Measurements from ENCODE around the gene FAM83C. TPM values are rescaled to one million over a fixed set of nuclear protein-coding genes. Genes with fewer than 3 reads are reported as not detected.
"Not testable (repeated sequence)": the region's sequence is repeated elsewhere in the genome, so short reads cannot be mapped to it uniquely, and the experiment has no call there.

Gene FAM83C
- total and polyA plus RNA-seq, 9 donors, result 0.11 to 2.1 TPM; not detected in 7

GRCh38 chr20:35263532-35264341 lies 28.5 kb downstream of the FAM83C start:
- WGBS (ENCODE audit: insufficient coverage), result 67% methylated on average over 7 of the region's 17 CpGs
- Histone ChIP-seq H3K27me3 (ENCODE audit: control insufficient read depth, insufficient read depth, low read length) (no peaks in the 10 kb centered on the region), H3K27ac (ENCODE audit: low read length) (no peak overlapping the region), H3K36me3 (ENCODE audit: control insufficient read depth, insufficient read depth, low read length) (peaks cover 8% of the 10 kb centered on the region), H3K9me3 (replicated peaks; ENCODE audit: control insufficient read depth, low read depth, low read length) (no peaks in the 10 kb centered on the region), H3K4me1 (ENCODE audit: control insufficient read depth, insufficient read depth, low read length) (peaks cover 8% of the 10 kb centered on the region), H3K4me3 (ENCODE audit: low read length) (no peak overlapping the region)
- no peak for DNase-seq

DNA sequence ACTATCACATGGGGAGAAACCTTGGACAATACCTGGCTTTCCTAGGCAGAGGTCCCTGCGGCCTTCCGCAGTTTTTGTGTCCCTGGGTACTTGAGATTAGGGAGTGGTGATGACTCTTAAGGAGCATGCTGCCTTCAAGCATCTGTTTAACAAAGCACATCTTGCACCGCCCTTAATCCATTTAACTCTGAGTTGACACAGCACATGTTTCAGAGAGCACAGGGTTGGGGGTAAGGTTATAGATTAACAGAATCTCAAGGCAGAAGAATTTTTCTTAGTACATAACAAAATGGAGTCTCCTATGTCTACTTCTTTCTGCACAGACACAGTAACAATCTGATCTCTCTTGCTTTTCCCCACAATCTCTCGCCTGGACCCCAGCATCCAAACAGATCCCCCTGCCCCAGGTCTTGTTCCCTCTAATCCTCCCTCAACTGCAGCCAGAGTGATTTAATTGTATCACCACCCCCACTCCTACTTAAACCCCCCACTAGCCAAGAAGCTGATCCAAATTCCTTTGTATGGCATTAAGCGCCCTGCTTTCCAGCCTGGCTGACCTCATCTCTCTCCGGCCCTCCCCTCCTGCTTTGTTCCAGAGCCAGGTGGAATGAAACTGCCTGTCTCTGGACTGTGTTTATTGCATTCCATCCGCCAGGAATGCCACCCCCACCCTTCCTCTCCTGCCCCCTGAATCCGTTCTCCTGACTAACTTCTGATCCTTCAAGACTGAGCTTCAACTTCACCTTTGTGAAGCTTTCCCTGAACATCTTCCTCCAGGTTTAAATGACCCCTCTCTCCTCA lies 29.3 kb downstream of the FAM83C start:
- not testable (repeated sequence) for H3K9me3 ChIP-seq (replicated peaks; ENCODE audit: control insufficient read depth, low read depth, low read length); H3K36me3 ChIP-seq (ENCODE audit: control insufficient read depth, insufficient read depth, low read length); H3K27me3 ChIP-seq (ENCODE audit: control insufficient read depth, insufficient read depth, low read length); H3K4me3 ChIP-seq (ENCODE audit: low read length); H3K4me1 ChIP-seq (ENCODE audit: control insufficient read depth, insufficient read depth, low read length); H3K27ac ChIP-seq (ENCODE audit: low read length)
- 21% methylated on average over 5 of the region's 8 CpGs for WGBS (ENCODE audit: insufficient coverage)
- DNase-seq, result peak; percentile 24

- H3K4me3 ChIP-seq (ENCODE audit: low read length); DNase-seq; H3K4me1 ChIP-seq (ENCODE audit: control insufficient read depth, insufficient read depth, low read length); H3K27ac ChIP-seq (ENCODE audit: low read length); H3K9me3 ChIP-seq (replicated peaks; ENCODE audit: control insufficient read depth, low read depth, low read length); H3K36me3 ChIP-seq (ENCODE audit: control insufficient read depth, insufficient read depth, low read length); H3K27me3 ChIP-seq (ENCODE audit: control insufficient read depth, insufficient read depth, low read length): not testable (repeated sequence)
- WGBS (ENCODE audit: insufficient coverage), result 38% methylated on average over 4 of the region's 10 CpGs
Measured at GRCh38 chr20:35262321-35262720, 29.9 kb downstream of the FAM83C start.

GRCh38 chr20:35260426-35260825 lies 31.8 kb downstream of the FAM83C start:
- DNase-seq, result no peak
- Histone ChIP-seq H3K4me1 (ENCODE audit: control insufficient read depth, insufficient read depth, low read length) (peaks cover 8% of the 10 kb centered on the region), H3K27ac (ENCODE audit: low read length) (no peak overlapping the region), H3K9me3 (replicated peaks; ENCODE audit: control insufficient read depth, low read depth, low read length) (no peaks in the 10 kb centered on the region), H3K4me3 (ENCODE audit: low read length) (no peak overlapping the region), H3K36me3 (ENCODE audit: control insufficient read depth, insufficient read depth, low read length) (no peaks in the 10 kb centered on the region), H3K27me3 (ENCODE audit: control insufficient read depth, insufficient read depth, low read length) (no peaks in the 10 kb centered on the region)
- WGBS (ENCODE audit: insufficient coverage), result 66% methylated on average over 3 of the region's 6 CpGs

GRCh38 chr20:35257175-35257909 lies 34.9 kb downstream of the FAM83C start:
- 93% methylated on average over 3 of the region's 8 CpGs for WGBS (ENCODE audit: insufficient coverage)
- H3K27ac ChIP-seq (ENCODE audit: low read length), result no peak overlapping the region
- H3K4me1 ChIP-seq (ENCODE audit: control insufficient read depth, insufficient read depth, low read length), result no peaks in the 10 kb centered on the region

DNA sequence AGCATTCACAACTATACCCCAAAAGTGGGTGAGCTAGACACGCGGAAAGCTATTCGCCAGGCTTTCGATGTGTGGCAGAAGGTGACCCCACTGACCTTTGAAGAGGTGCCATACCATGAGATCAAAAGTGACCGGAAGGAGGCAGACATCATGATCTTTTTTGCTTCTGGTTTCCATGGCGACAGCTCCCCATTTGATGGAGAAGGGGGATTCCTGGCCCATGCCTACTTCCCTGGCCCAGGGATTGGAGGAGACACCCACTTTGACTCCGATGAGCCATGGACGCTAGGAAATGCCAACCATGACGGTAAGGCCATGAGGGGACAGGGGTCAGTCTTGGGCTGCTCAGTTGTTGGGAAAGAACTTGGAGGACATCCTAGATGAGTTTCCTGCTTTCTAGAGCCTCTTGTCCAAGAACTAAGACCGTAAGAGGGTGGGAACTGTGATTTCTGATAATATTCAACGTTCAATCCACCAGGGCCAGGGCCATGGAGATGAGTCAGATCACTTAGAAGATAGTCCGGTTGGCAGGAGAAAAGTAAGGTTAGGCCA lies 37.7 kb downstream of the FAM83C start:
- no peak for DNase-seq
- no peaks in the 10 kb centered on the region for H3K36me3 ChIP-seq (ENCODE audit: control insufficient read depth, insufficient read depth, low read length)
- no peak overlapping the region for H3K27ac ChIP-seq (ENCODE audit: low read length)
- H3K4me3 ChIP-seq (ENCODE audit: low read length), result no peak overlapping the region
- no peaks in the 10 kb centered on the region for H3K4me1 ChIP-seq (ENCODE audit: control insufficient read depth, insufficient read depth, low read length)
- H3K9me3 ChIP-seq (replicated peaks; ENCODE audit: control insufficient read depth, low read depth, low read length), result no peaks in the 10 kb centered on the region
- WGBS (ENCODE audit: insufficient coverage), result 94% methylated on average over 11 of the region's 12 CpGs
- H3K27me3 ChIP-seq (ENCODE audit: control insufficient read depth, insufficient read depth, low read length), result no peaks in the 10 kb centered on the region

More at GRCh38 chr20:35257175-35257909, 34.9 kb downstream of the FAM83C start:
- no peaks in the 10 kb centered on the region for H3K9me3 ChIP-seq (replicated peaks; ENCODE audit: control insufficient read depth, low read depth, low read length)
- no peaks in the 10 kb centered on the region for H3K36me3 ChIP-seq (ENCODE audit: control insufficient read depth, insufficient read depth, low read length)
- no peaks in the 10 kb centered on the region for H3K27me3 ChIP-seq (ENCODE audit: control insufficient read depth, insufficient read depth, low read length)
- DNase-seq, result no peak
- H3K4me3 ChIP-seq (ENCODE audit: low read length), result no peak overlapping the region

DNA sequence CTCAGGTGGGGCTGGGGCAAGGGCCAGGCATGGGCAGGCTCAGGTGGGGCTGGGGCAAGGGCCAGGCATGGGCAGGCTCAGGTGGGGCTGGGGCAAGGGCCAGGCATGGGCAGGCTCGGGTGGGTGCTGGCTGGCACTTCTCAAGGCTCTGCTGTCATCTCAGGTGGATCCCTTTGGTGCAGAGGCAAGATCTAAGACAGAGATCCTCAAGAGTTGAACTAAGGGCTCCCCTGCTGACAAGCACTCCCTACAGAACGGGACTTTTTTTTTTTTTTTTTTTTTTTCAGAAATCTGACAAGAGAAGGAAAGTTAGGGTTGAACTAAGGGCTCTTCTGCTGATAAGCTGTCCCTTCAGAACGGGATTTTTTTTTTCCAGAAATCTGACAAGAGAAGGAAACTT lies 39.2 kb downstream of the FAM83C start:
- Histone ChIP-seq H3K9me3 (replicated peaks; ENCODE audit: control insufficient read depth, low read depth, low read length) (no peaks in the 10 kb centered on the region), H3K36me3 (ENCODE audit: control insufficient read depth, insufficient read depth, low read length) (no peaks in the 10 kb centered on the region), H3K27ac (ENCODE audit: low read length) (no peak overlapping the region), H3K4me1 (ENCODE audit: control insufficient read depth, insufficient read depth, low read length) (no peaks in the 10 kb centered on the region), H3K4me3 (ENCODE audit: low read length) (no peak overlapping the region), H3K27me3 (ENCODE audit: control insufficient read depth, insufficient read depth, low read length) (no peaks in the 10 kb centered on the region)
- WGBS (ENCODE audit: insufficient coverage), result 86% methylated on average over 2 of the region's 3 CpGs
- no peak for DNase-seq

- not testable (repeated sequence) for H3K9me3 ChIP-seq (replicated peaks; ENCODE audit: control insufficient read depth, low read depth, low read length); DNase-seq; H3K4me3 ChIP-seq (ENCODE audit: low read length); H3K36me3 ChIP-seq (ENCODE audit: control insufficient read depth, insufficient read depth, low read length); H3K27me3 ChIP-seq (ENCODE audit: control insufficient read depth, insufficient read depth, low read length); H3K4me1 ChIP-seq (ENCODE audit: control insufficient read depth, insufficient read depth, low read length); H3K27ac ChIP-seq (ENCODE audit: low read length)
- 94% methylated on average over 1 of the region's 2 CpGs for WGBS (ENCODE audit: insufficient coverage)
Measured at GRCh38 chr20:35252598-35252997, 39.6 kb downstream of the FAM83C start.

DNA sequence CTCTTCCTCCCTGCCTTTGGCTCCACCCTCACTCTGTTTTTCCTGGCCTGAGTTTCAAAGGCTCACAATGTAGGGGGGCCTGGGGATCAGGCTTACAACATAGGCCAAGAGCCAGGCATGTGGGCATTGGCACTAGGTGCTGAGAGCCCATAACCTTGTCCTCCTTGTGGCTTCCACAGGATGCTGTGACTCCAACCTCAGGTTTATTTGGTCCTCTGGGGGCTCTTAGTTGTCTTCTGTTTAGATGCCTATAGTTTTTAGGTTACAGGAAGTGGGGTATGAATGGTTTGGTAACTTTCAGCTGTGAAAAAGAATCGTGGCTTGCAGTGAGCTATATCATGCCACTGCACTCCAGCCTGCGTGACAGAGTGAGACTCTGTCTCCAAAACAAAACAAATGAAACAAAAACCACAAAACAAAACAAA lies 40.2 kb downstream of the FAM83C start:
- Histone ChIP-seq H3K4me1 (ENCODE audit: control insufficient read depth, insufficient read depth, low read length) (no peaks in the 10 kb centered on the region), H3K27ac (ENCODE audit: low read length) (no peak overlapping the region), H3K9me3 (replicated peaks; ENCODE audit: control insufficient read depth, low read depth, low read length) (no peaks in the 10 kb centered on the region), H3K4me3 (ENCODE audit: low read length) (no peak overlapping the region), H3K36me3 (ENCODE audit: control insufficient read depth, insufficient read depth, low read length) (no peaks in the 10 kb centered on the region), H3K27me3 (ENCODE audit: control insufficient read depth, insufficient read depth, low read length) (no peaks in the 10 kb centered on the region)
- WGBS (ENCODE audit: insufficient coverage), result 100% methylated on average over 1 of the region's 2 CpGs
- no peak for DNase-seq

- no peaks in the 10 kb centered on the region for H3K27me3 ChIP-seq (ENCODE audit: control insufficient read depth, insufficient read depth, low read length)
- no peak for DNase-seq
- H3K4me3 ChIP-seq (ENCODE audit: low read length), result no peak overlapping the region
- no peak overlapping the region for H3K27ac ChIP-seq (ENCODE audit: low read length)
- no peaks in the 10 kb centered on the region for H3K36me3 ChIP-seq (ENCODE audit: control insufficient read depth, insufficient read depth, low read length)
- WGBS (ENCODE audit: insufficient coverage), result 100% methylated on average over 1 of the region's 2 CpGs
- H3K4me1 ChIP-seq (ENCODE audit: control insufficient read depth, insufficient read depth, low read length), result no peaks in the 10 kb centered on the region
- H3K9me3 ChIP-seq (replicated peaks; ENCODE audit: control insufficient read depth, low read depth, low read length), result no peaks in the 10 kb centered on the region
Measured at GRCh38 chr20:35251613-35251940, 40.6 kb downstream of the FAM83C start.
